22Rv1 (cell line): ENCODE data around the gene C4orf50.

Experiments used
- CTCF ChIP-seq: fragments of 450-650 bp; IDR thresholded peaks from 2 replicates; pipeline ENCODE4 v1.5.1; 2017; ENCODE audit warnings: mild to moderate bottlenecking
- ZFX ChIP-seq: fragments of 450-650 bp; IDR thresholded peaks from 2 replicates; pipeline ENCODE4 v1.6.1; 2017; ENCODE audit warnings: antibody characterized with exemption, borderline replicate concordance

- TF ChIP-seq CTCF (no peak), ZFX (no peak)
Observed at GRCh38 chr4:6008766-6009385, 9.4 kb downstream of the C4orf50 start.
